Measurements from ENCODE around the gene COL19A1.

COL19A1 gene

DNA sequence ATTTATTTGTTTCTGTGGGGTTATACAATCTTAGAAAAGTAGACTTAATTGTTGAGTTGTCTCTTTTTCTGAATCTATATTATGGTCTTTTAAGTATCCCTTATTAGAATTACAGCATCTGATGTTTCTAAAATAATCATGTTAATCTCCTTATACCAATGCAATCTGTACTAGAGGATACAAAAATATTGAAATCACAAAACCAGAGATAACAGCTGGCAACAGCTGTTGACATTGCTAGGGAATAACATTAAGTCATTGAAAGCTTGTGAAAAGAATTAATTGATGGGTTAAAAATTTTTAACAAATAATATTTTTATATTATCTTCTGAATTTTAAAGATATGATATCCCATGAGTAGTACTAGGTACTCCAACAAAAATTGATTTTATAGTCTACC lies 162.6 kb downstream of the COL19A1 start:
- no peaks in the 10 kb centered on the region for H3K4me1 Mint-ChIP-seq
- H3K4me3 Mint-ChIP-seq, result no peak overlapping the region
- H3K9me3 Mint-ChIP-seq, result no peaks in the 10 kb centered on the region
- TF ChIP-seq, protein P1, sequence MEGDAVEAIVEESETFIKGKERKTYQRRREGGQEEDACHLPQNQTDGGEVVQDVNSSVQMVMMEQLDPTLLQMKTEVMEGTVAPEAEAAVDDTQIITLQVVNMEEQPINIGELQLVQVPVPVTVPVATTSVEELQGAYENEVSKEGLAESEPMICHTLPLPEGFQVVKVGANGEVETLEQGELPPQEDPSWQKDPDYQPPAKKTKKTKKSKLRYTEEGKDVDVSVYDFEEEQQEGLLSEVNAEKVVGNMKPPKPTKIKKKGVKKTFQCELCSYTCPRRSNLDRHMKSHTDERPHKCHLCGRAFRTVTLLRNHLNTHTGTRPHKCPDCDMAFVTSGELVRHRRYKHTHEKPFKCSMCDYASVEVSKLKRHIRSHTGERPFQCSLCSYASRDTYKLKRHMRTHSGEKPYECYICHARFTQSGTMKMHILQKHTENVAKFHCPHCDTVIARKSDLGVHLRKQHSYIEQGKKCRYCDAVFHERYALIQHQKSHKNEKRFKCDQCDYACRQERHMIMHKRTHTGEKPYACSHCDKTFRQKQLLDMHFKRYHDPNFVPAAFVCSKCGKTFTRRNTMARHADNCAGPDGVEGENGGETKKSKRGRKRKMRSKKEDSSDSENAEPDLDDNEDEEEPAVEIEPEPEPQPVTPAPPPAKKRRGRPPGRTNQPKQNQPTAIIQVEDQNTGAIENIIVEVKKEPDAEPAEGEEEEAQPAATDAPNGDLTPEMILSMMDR (IDR thresholded peaks at IDR 0.05), result no peak
- H3K27me3 Mint-ChIP-seq (ENCODE audit: low read depth, poor library complexity), result peaks cover 6% of the 10 kb centered on the region
- H3K36me3 Mint-ChIP-seq (ENCODE audit: low read depth), result no peaks in the 10 kb centered on the region
- DNase-seq, result no peak
- no peak overlapping the region for H3K27ac Mint-ChIP-seq

DNA sequence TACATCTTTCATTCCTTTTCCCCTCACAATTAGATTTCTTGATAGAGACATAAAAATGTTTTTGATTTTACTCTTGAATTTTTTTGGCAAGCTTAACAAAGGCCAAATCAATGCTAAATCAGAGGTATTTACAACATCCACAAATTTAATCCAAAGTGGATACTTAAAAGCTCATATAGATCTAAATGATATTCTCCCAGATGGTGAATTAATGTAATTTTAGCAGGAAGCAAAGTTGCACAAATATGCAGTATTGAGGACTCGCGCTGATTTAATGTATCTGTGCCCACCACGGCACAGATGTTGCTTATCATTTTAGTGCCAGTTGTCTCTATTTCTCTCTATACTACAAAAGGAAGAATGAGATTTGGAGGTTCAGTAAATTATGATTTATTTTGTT lies 167.4 kb downstream of the COL19A1 start:
- TF ChIP-seq, protein P1 (IDR thresholded peaks at IDR 0.05), result no peak
- Mint-ChIP-seq H3K9me3 (no peaks in the 10 kb centered on the region), H3K4me3 (no peak overlapping the region), H3K36me3 (ENCODE audit: low read depth) (no peaks in the 10 kb centered on the region), H3K4me1 (no peaks in the 10 kb centered on the region), H3K27ac (no peak overlapping the region), H3K27me3 (ENCODE audit: low read depth, poor library complexity) (peaks cover 3% of the 10 kb centered on the region)
- DNase-seq, result no peak

DNA sequence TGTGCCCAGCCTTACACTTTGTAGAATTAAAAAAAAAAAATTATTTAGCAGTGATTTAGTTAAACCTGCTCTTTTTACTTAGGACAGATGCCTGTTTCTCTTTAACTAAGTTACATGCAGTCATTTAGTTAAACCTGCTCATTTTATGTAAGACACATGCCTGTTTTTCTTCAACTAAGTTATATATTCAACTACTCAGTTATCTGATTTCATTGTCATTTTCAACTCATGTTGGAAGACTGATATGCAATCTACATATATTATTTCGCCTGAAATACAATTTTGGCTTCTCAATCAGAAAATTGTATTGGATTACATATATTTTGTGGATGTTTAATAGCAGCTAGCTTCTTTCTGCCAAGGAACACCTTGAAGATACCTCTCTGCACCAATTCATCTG lies 171.1 kb downstream of the COL19A1 start:
- no peak overlapping the region for H3K4me3 Mint-ChIP-seq
- DNase-seq, result no peak
- no peaks in the 10 kb centered on the region for H3K27me3 Mint-ChIP-seq (ENCODE audit: low read depth, poor library complexity)
- H3K36me3 Mint-ChIP-seq (ENCODE audit: low read depth), result no peaks in the 10 kb centered on the region
- H3K4me1 Mint-ChIP-seq, result no peaks in the 10 kb centered on the region
- TF ChIP-seq, protein P1 (IDR thresholded peaks at IDR 0.05), result no peak
- no peaks in the 10 kb centered on the region for H3K9me3 Mint-ChIP-seq
- H3K27ac Mint-ChIP-seq, result no peak overlapping the region

DNA sequence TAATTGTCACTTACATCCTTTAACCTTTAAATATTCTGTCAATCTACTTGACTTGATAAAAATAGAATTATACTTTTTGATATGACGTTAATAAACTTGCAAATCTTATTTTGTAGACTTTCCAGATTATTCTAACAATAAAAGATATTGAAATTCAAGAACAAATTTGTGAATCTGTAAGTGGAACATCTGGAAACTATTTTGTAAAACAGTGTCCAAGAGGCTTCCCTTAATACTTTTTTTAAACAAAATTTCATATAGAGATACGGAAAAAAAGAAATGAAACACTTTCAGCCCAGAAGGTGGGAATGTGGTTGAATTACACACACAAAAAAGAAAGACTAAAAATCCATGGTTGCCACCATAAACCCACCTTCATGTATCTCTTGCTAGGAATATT lies 174.4 kb downstream of the COL19A1 start:
- no peaks in the 10 kb centered on the region for H3K4me1 Mint-ChIP-seq

DNA sequence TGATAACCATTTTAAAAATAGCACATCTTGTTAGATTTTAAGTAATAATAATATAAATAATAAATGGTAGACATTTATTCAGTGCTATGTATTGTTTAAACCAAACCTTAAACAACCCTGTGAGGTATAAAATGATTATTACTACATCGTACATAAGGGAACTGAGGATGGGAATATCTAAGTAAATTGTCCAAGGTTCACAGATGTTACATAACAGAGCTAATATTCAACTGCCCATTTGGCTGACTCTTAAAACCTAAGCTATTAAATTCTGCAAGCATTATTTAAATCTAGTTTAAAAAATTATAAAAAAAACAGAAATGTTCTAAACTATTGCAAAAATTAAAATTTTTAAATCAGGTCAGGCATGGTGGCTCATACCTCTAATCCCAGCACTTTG lies 175.1 kb downstream of the COL19A1 start:
- Mint-ChIP-seq H3K4me1 (no peaks in the 10 kb centered on the region), H3K9me3 (no peaks in the 10 kb centered on the region), H3K27ac (no peak overlapping the region), H3K4me3 (no peak overlapping the region), H3K36me3 (ENCODE audit: low read depth) (no peaks in the 10 kb centered on the region), H3K27me3 (ENCODE audit: low read depth, poor library complexity) (no peaks in the 10 kb centered on the region)
- no peak for DNase-seq
- TF ChIP-seq, protein P1 (IDR thresholded peaks at IDR 0.05), result no peak

More for the DNA sequence above, 174.4 kb downstream of the COL19A1 start:
- Mint-ChIP-seq H3K4me3 (no peak overlapping the region), H3K36me3 (ENCODE audit: low read depth) (no peaks in the 10 kb centered on the region), H3K27ac (no peak overlapping the region), H3K9me3 (no peaks in the 10 kb centered on the region), H3K27me3 (ENCODE audit: low read depth, poor library complexity) (no peaks in the 10 kb centered on the region)
- TF ChIP-seq, protein P1 (IDR thresholded peaks at IDR 0.05), result no peak
- DNase-seq, result no peak

DNA sequence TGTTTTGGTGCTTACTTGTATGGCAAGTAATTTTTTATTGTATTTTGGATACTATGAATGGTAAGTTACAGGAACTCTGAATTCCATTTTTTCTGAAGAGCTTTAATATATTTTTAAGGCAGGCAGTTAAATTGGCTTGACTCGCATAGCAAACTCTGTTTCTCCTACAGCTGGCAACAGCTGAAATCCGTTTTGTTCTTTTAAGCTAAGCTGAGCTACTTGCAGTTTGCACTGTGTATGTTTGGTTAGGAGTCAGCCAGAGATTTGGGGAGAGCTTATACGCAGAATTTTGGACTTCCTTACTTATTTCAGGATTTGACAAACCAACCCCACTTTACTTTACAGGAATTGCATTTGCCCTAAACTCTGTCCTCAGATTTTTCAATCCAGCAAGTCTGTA lies 179.1 kb downstream of the COL19A1 start:
- Mint-ChIP-seq H3K9me3 (no peaks in the 10 kb centered on the region), H3K27me3 (ENCODE audit: low read depth, poor library complexity) (no peaks in the 10 kb centered on the region), H3K36me3 (ENCODE audit: low read depth) (no peaks in the 10 kb centered on the region), H3K27ac (no peak overlapping the region), H3K4me3 (no peak overlapping the region), H3K4me1 (no peaks in the 10 kb centered on the region)
- DNase-seq, result no peak
- TF ChIP-seq, protein P1 (IDR thresholded peaks at IDR 0.05), result no peak
